ENCODE results near the gene DIP2A. TPM values are rescaled to one million over a fixed set of nuclear protein-coding genes. Genes with fewer than 3 reads are reported as not detected.

The DIP2A gene
- total RNA-seq, 4 donors from 2014 or later, result 42.3 to 141 (median 52.8) TPM

- Histone ChIP-seq H3K4me3 (no peak overlapping the region), H3K9me3 (no peaks in the 10 kb centered on the region), H3K27me3 (no peaks in the 10 kb centered on the region), H3K36me3 (peaks cover 52% of the 10 kb centered on the region), H3K27ac (no peak overlapping the region), H3K4me1 (no peaks in the 10 kb centered on the region)
- TF ChIP-seq EP300 (IDR thresholded peaks at IDR 0.05) (no peak), POLR2A (IDR thresholded peaks at IDR 0.05) (no peak), POLR2AphosphoS5 (IDR thresholded peaks at IDR 0.05) (no peak), CTCF (IDR thresholded peaks at IDR 0.05) (no peak)
- WGBS, result 95% methylated on average over 20 of the region's 26 CpGs
- DNase-seq (ENCODE audit: low spot score in 2 of 2), result no peak
Observed at GRCh38 chr21:46498335-46499050, 39.8 kb downstream of the DIP2A start.

- no peaks in the 10 kb centered on the region for H3K9me3 ChIP-seq
- WGBS, result 39% methylated on average over 3 of the region's 3 CpGs
- no peak overlapping the region for H3K27ac ChIP-seq
- no peaks in the 10 kb centered on the region for H3K4me1 ChIP-seq
- DNase-seq (ENCODE audit: low spot score in 2 of 2), result no peak
- TF ChIP-seq EP300 (IDR thresholded peaks at IDR 0.05) (no peak), POLR2A (IDR thresholded peaks at IDR 0.05) (no peak), POLR2AphosphoS5 (IDR thresholded peaks at IDR 0.05) (no peak), CTCF (IDR thresholded peaks at IDR 0.05) (no peak)
- no peak overlapping the region for H3K4me3 ChIP-seq
- no peaks in the 10 kb centered on the region for H3K27me3 ChIP-seq
- H3K36me3 ChIP-seq, result peaks cover 63% of the 10 kb centered on the region
Observed at GRCh38 chr21:46500224-46500861, 41.7 kb downstream of the DIP2A start.

GRCh38 chr21:46503922-46504550 is 45.3 kb downstream of the DIP2A start:
- no peak overlapping the region for H3K27ac ChIP-seq
- no peak overlapping the region for H3K4me3 ChIP-seq
- TF ChIP-seq EP300 (IDR thresholded peaks at IDR 0.05) (no peak), POLR2A (IDR thresholded peaks at IDR 0.05) (no peak), CTCF (IDR thresholded peaks at IDR 0.05) (no peak), POLR2AphosphoS5 (IDR thresholded peaks at IDR 0.05) (no peak)
- 88% methylated on average over 12 of the region's 12 CpGs for WGBS
- no peak for DNase-seq (ENCODE audit: low spot score in 2 of 2)
- no peaks in the 10 kb centered on the region for H3K4me1 ChIP-seq
- H3K36me3 ChIP-seq, result peaks cover 58% of the 10 kb centered on the region
- H3K9me3 ChIP-seq, result no peaks in the 10 kb centered on the region
- no peaks in the 10 kb centered on the region for H3K27me3 ChIP-seq

GRCh38 chr21:46504666-46505065 is 46.0 kb downstream of the DIP2A start:
- Histone ChIP-seq H3K4me3 (no peak overlapping the region), H3K27ac (no peak overlapping the region), H3K27me3 (no peaks in the 10 kb centered on the region), H3K36me3 (peaks cover 58% of the 10 kb centered on the region), H3K9me3 (no peaks in the 10 kb centered on the region), H3K4me1 (no peaks in the 10 kb centered on the region)
- 88% methylated on average over 5 of the region's 5 CpGs for WGBS
- TF ChIP-seq POLR2A (IDR thresholded peaks at IDR 0.05) (no peak), POLR2AphosphoS5 (IDR thresholded peaks at IDR 0.05) (no peak), EP300 (IDR thresholded peaks at IDR 0.05) (no peak), CTCF (IDR thresholded peaks at IDR 0.05) (no peak)
- no peak for DNase-seq (ENCODE audit: low spot score in 2 of 2)

- Histone ChIP-seq H3K27ac (no peak overlapping the region), H3K36me3 (peaks cover 75% of the 10 kb centered on the region), H3K4me3 (no peak overlapping the region), H3K4me1 (no peaks in the 10 kb centered on the region), H3K9me3 (no peaks in the 10 kb centered on the region), H3K27me3 (no peaks in the 10 kb centered on the region)
- no peak for DNase-seq (ENCODE audit: low spot score in 2 of 2)
- WGBS, result 100% methylated on average over 4 of the region's 4 CpGs
- no peak for TF ChIP-seq POLR2AphosphoS5 (IDR thresholded peaks at IDR 0.05)
- TF ChIP-seq EP300 (IDR thresholded peaks at IDR 0.05), result no peak
- TF ChIP-seq POLR2A (IDR thresholded peaks at IDR 0.05), result no peak
- TF ChIP-seq CTCF (IDR thresholded peaks at IDR 0.05), result no peak
Observed at GRCh38 chr21:46507562-46507961, 48.9 kb downstream of the DIP2A start.

Measured in suprapubic skin (tissue), 4 donors.